MCF 10A (cell line): ENCODE results near the gene CENPX. TPM values are rescaled to one million over a fixed set of nuclear protein-coding genes. Genes with fewer than 3 reads are reported as not detected.

Experiments
- BruUV-seq: library from RNA; stranded (reverse); fragments of 400-500 nt; replicated peaks from 2 replicates; lab custom pipeline; 2021; lab: Mats Ljungman, UMichigan
- CTCF ChIA-PET: fragments of 300-600 bp; sonication (Branson Sonifier 250); formaldehyde crosslinking; extraction: SDS; loops from one replicate; lab custom pipeline; 2021; ENCODE audit warnings: antibody characterized with exemption, inconsistent platforms; lab: Yijun Ruan, JAX
- POLR2A ChIA-PET: fragments of 300-600, 350-650 bp; sonication (Branson Sonifier 250); formaldehyde crosslinking; extraction: SDS; loops from one replicate; lab custom pipeline; 2020; ENCODE audit warnings: antibody characterized with exemption, inconsistent platforms; lab: Yijun Ruan, JAX
- DNase-seq: peaks from one replicate; pipeline ENCODE4 v3.0.0-alpha.2; 2018; ENCODE audit not compliant: unreplicated experiment
- H3K27ac Mint-ChIP-seq: one replicate; pipeline ENCODE4 v1.8.0; 2022; ENCODE audit warnings: mild to moderate bottlenecking, low read depth, mixed read lengths; ENCODE audit not compliant: unreplicated experiment
- H3K27me3 Mint-ChIP-seq: one replicate; pipeline ENCODE4 v1.8.0; 2022; ENCODE audit warnings: mixed read lengths; ENCODE audit not compliant: insufficient read depth, unreplicated experiment
- H3K36me3 Mint-ChIP-seq: one replicate; pipeline ENCODE4 v1.8.0; 2022; ENCODE audit warnings: mild to moderate bottlenecking, moderate library complexity, mixed read lengths; ENCODE audit not compliant: insufficient read depth, unreplicated experiment
- H3K4me1 Mint-ChIP-seq: one replicate; pipeline ENCODE4 v1.8.0; 2022; ENCODE audit warnings: mixed read lengths; ENCODE audit not compliant: insufficient read depth, unreplicated experiment
- H3K4me3 Mint-ChIP-seq: one replicate; pipeline ENCODE4 v1.8.0; 2022; ENCODE audit warnings: mild to moderate bottlenecking, moderate library complexity, mixed read lengths; ENCODE audit not compliant: unreplicated experiment
- H3K9me3 Mint-ChIP-seq: one replicate; pipeline ENCODE4 v1.8.0; 2022; ENCODE audit warnings: mixed read lengths; ENCODE audit not compliant: unreplicated experiment
- intact Hi-C: fragments of 100-400 bp; cut with micrococcal nuclease; formaldehyde crosslinking; loops from 2 replicates; pipeline ENCODE4 v1.14.1; 2022
- total RNA-seq: library from RNA; stranded (reverse); gene quantifications from 2 replicates; pipeline ENCODE4 v1.2.3, GENCODE V29; 2022
- TF ChIP-seq, protein P1 (sequence below): fragments of 200-600 bp; IDR thresholded peaks from one replicate; pipeline ENCODE4 v1.8.0; 2022; ENCODE audit warnings: antibody characterized with exemption, mild to moderate bottlenecking; ENCODE audit not compliant: unreplicated experiment

The CENPX gene
- total RNA-seq, 1 experiment from 2014 or later = 35.6 TPM

DNA sequence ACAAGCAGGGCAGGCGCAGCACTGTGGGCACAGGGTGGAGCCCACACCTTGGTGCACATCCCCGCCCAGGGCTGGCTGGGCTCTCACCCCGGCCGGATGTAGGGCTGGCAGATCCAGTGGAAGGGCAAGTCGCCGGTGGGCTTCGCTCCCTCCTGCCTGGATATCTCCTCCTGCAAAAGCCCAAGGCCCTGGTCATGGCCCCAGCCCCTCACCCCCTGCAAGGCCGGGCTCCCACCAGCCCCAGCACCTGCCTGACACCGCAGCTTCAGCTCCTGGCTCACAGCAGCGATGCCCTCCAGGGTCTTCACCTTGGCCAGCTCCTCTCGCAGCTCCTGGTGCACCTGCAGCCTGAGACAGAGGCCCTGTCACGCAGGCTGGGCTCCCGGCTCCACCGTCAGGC, 37.9 kb upstream of the CENPX start:
- TF ChIP-seq, protein P1, sequence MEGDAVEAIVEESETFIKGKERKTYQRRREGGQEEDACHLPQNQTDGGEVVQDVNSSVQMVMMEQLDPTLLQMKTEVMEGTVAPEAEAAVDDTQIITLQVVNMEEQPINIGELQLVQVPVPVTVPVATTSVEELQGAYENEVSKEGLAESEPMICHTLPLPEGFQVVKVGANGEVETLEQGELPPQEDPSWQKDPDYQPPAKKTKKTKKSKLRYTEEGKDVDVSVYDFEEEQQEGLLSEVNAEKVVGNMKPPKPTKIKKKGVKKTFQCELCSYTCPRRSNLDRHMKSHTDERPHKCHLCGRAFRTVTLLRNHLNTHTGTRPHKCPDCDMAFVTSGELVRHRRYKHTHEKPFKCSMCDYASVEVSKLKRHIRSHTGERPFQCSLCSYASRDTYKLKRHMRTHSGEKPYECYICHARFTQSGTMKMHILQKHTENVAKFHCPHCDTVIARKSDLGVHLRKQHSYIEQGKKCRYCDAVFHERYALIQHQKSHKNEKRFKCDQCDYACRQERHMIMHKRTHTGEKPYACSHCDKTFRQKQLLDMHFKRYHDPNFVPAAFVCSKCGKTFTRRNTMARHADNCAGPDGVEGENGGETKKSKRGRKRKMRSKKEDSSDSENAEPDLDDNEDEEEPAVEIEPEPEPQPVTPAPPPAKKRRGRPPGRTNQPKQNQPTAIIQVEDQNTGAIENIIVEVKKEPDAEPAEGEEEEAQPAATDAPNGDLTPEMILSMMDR = no peak
- H3K27ac Mint-ChIP-seq = no peak overlapping the region
- no peaks in the 10 kb centered on the region for H3K4me1 Mint-ChIP-seq
- no peak for DNase-seq
- CTCF ChIA-PET = interaction anchor here (1.2 kb wide), 1 partner anchor 10 kb away, joined by 3 read pairs; no protein-coding TSS in a partner anchor
- H3K36me3 Mint-ChIP-seq = peaks cover 40% of the 10 kb centered on the region
- POLR2A ChIA-PET = interaction anchor here (1.2 kb wide), 1 partner anchor 15 kb away, joined by 3 read pairs; no protein-coding TSS in a partner anchor
- no TSS peak for BruUV-seq
- no peaks in the 10 kb centered on the region for H3K9me3 Mint-ChIP-seq
- H3K4me3 Mint-ChIP-seq = no peak overlapping the region
- intact Hi-C loops = no loop called here
- no peaks in the 10 kb centered on the region for H3K27me3 Mint-ChIP-seq

GRCh38 chr17:82060001-82060380, 37.3 kb upstream of the CENPX start:
- H3K9me3 Mint-ChIP-seq = no peaks in the 10 kb centered on the region
- ChIA-PET CTCF (interaction anchor here (1.2 kb wide), 1 partner anchor 9 kb away, joined by 3 read pairs; no protein-coding TSS in a partner anchor), POLR2A (interaction anchor here (0.6 to 1.2 kb wide), 2 partner anchors 16 to 45 kb away, joined by 3 read pairs; no protein-coding TSS in a partner anchor)
- DNase-seq = no peak
- H3K36me3 Mint-ChIP-seq = peaks cover 43% of the 10 kb centered on the region
- no peak overlapping the region for H3K27ac Mint-ChIP-seq
- intact Hi-C loops = no loop called here
- no peaks in the 10 kb centered on the region for H3K27me3 Mint-ChIP-seq
- no peak overlapping the region for H3K4me3 Mint-ChIP-seq
- no TSS peak for BruUV-seq
- H3K4me1 Mint-ChIP-seq = no peaks in the 10 kb centered on the region
- TF ChIP-seq, protein P1 = no peak

DNA sequence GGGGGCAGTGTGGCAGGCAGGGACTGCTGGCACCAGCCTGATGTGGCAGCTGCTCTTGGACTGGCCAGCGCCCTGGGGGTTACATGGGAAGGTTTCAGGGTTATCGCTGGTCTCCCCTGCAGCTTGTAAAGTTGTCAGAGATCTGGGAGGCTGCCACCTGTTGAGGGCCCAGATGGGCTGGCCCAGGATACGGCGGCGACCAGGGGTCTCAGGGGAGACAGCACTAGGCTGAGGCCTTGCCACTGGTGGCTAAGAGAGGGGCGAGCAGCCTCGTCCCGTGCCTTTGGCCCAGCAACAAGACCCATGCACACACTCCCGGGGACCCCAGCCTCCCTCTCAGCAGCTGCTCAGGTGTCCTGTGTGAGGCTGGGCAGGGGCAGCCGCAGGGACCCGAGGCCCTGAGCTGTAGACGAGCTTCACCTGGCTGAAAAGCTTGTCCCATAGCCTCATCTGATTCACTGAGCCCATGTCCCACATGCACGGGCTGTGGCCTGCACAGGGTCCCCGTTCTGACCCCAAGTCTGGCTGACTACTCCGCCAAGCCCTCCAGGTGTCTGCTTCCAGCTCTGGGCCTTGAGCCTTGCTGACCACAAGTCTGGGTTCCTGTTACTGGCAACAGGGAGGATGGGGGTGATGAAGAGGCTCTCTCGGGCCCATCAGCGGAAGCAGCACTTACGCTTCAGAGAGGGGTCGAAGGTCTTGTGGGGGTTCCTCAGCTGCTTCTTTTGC, 36.8 kb upstream of the CENPX start:
- Mint-ChIP-seq H3K27ac (no peak overlapping the region), H3K4me3 (no peak overlapping the region), H3K27me3 (no peaks in the 10 kb centered on the region), H3K9me3 (no peaks in the 10 kb centered on the region), H3K4me1 (no peaks in the 10 kb centered on the region), H3K36me3 (peaks cover 49% of the 10 kb centered on the region)
- BruUV-seq = no TSS peak
- POLR2A ChIA-PET = interaction anchor here (0.5 to 1.2 kb wide), 3 partner anchors 17 to 46 kb away, joined by 3 read pairs; no protein-coding TSS in a partner anchor
- CTCF ChIA-PET = interaction anchor here (1.2 kb wide), 1 partner anchor 9 kb away, joined by 3 read pairs; no protein-coding TSS in a partner anchor
- TF ChIP-seq, protein P1 = no peak
- DNase-seq = no peak
- intact Hi-C loops = no loop called here

- BruUV-seq = no TSS peak
- Mint-ChIP-seq H3K4me1 (no peaks in the 10 kb centered on the region), H3K27ac (no peak overlapping the region), H3K4me3 (no peak overlapping the region), H3K27me3 (no peaks in the 10 kb centered on the region), H3K9me3 (no peaks in the 10 kb centered on the region), H3K36me3 (peaks cover 53% of the 10 kb centered on the region)
- DNase-seq = no peak
- ChIA-PET CTCF (interaction anchor here (0.8 kb wide), 1 partner anchor 99 kb away, joined by 3 read pairs; no protein-coding TSS in a partner anchor), POLR2A (no interaction called here)
- TF ChIP-seq, protein P1 = no peak
- intact Hi-C loops = no loop called here
Measured at GRCh38 chr17:82058855-82059249, 36.2 kb upstream of the CENPX start.
